HAP-1 (cell line): ENCODE measurements around the gene TRPM2.
"Not testable (repeated sequence)": the region's sequence is repeated elsewhere in the genome, so short reads cannot be mapped to it uniquely, and the experiment has no call there.

ENCODE experiments used
- DNase-seq, 2 experiments: peaks; one replicate each; pipeline ENCODE4 v3.0.0-alpha.2; 2016 to 2020; ENCODE audit warnings: low spot score in 2 of 2
- H3K27me3 ChIP-seq: fragments of 250-450 bp; sonication (Bioruptor Pico); 2 replicates; pipeline ENCODE4 v1.5.1; 2020; ENCODE audit warnings: low read depth, mild to moderate bottlenecking, moderate library complexity
- H3K36me3 ChIP-seq: fragments of 250-450 bp; sonication (Bioruptor Pico); replicated peaks from 2 replicates; pipeline ENCODE4 v1.5.1; 2020; ENCODE audit warnings: mild to moderate bottlenecking
- H3K4me1 ChIP-seq: fragments of 250-450 bp; sonication (Bioruptor Pico); 2 replicates; pipeline ENCODE4 v1.5.1; 2020; ENCODE audit warnings: mild to moderate bottlenecking
- H3K4me3 ChIP-seq: fragments of 250-450 bp; sonication (Bioruptor Pico); 2 replicates; pipeline ENCODE4 v1.5.1; 2020; ENCODE audit warnings: mild to moderate bottlenecking, moderate library complexity
- H3K9me3 ChIP-seq: fragments of 250-450 bp; sonication (Bioruptor Pico); 2 replicates; pipeline ENCODE4 v1.5.1; 2020; ENCODE audit warnings: mild to moderate bottlenecking, moderate library complexity
- in situ Hi-C: fragments of 300-500 bp; cut with MboI; formaldehyde crosslinking; loops from 3 replicates; pipeline ENCODE4 v1.14.3; 2020; ENCODE audit warnings: low sequenced_read_pairs, inconsistent platforms, mixed read lengths

The TRPM2 gene

DNA sequence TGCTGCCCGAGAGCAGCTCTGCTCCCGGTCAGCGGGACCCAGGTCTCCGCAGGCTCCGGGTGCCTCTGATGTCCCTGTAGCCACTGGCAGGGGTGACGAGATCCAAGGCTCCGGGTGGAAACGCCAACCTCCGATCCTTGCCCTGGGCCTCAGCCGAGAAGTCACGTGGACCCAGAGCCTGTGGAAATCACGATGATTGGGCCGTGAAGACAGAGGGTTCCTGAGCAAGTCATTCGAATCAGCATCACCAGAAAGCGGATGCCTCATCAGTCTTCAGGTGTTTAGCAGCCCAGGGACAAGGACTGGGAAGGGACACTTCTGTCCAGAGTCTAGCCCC is 114.4 kb downstream of the TRPM2 start:
- no peaks in the 10 kb centered on the region for H3K27me3 ChIP-seq
- H3K36me3 ChIP-seq: no peaks in the 10 kb centered on the region
- in situ Hi-C loops: loop anchor here (10.0 kb wide), 1 partner anchor 123 kb away; no protein-coding TSS in a partner anchor
- peaks cover 13% of the 10 kb centered on the region for H3K4me1 ChIP-seq
- no peak for DNase-seq
- H3K9me3 ChIP-seq: 0 out of 2 replicates have a peak, but pooled peaks cover 2% of the 10 kb centered on the region
- H3K4me3 ChIP-seq: no peak overlapping the region

DNA sequence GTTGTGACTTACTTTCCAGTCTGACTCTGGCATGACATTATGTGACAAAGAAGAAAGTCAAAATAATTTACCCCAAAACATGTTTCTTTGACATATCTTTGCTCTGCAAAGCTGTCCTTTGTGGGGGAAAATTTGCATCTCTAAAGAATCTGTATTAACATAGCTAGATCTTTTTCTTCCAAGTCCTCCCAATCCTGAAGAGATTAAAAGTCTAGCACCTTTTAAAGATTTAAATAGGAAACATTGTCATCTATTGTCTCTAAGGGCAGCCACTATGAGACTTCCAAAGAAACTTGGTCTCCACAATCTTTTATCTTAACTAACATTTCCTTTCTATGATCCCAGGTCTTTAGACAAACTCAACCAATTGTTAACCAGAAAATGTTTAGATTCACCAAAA is 117.9 kb downstream of the TRPM2 start:
- in situ Hi-C loops: no loop called here
- Histone ChIP-seq H3K36me3 (no peaks in the 10 kb centered on the region), H3K27me3 (0 out of 2 replicates have a peak, but pooled peaks cover 4% of the 10 kb centered on the region), H3K4me3 (no peak overlapping the region), H3K9me3 (0 out of 2 replicates have a peak, but pooled peaks cover 2% of the 10 kb centered on the region), H3K4me1 (peaks cover 13% of the 10 kb centered on the region)
- DNase-seq: peak in 1 of 2 experiments; percentile 80

DNA sequence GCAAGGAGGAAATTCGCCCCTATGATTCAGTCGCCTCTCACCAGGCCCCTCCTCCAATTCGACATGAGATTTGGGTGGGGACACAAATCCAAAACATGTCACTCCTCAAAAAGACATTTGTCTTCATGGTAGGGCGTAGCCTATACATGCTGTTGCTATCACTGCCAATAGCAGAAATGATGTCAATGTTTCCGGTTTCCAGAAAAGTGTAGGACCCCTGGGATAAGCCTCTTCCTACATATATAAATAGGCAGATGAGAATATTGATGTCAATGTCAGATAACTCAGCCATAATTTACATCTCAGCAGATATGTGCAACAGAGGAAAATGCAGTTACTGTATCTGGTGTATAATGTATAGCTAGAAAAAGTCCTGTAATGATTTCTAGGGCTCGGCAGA is 118.6 kb downstream of the TRPM2 start:
- Histone ChIP-seq H3K36me3 (no peaks in the 10 kb centered on the region), H3K9me3 (0 out of 2 replicates have a peak, but pooled peaks cover 2% of the 10 kb centered on the region), H3K4me3 (no peak overlapping the region), H3K27me3 (0 out of 2 replicates have a peak, but pooled peaks cover 4% of the 10 kb centered on the region), H3K4me1 (peaks cover 13% of the 10 kb centered on the region)
- in situ Hi-C loops: no loop called here
- no peak for DNase-seq

DNA sequence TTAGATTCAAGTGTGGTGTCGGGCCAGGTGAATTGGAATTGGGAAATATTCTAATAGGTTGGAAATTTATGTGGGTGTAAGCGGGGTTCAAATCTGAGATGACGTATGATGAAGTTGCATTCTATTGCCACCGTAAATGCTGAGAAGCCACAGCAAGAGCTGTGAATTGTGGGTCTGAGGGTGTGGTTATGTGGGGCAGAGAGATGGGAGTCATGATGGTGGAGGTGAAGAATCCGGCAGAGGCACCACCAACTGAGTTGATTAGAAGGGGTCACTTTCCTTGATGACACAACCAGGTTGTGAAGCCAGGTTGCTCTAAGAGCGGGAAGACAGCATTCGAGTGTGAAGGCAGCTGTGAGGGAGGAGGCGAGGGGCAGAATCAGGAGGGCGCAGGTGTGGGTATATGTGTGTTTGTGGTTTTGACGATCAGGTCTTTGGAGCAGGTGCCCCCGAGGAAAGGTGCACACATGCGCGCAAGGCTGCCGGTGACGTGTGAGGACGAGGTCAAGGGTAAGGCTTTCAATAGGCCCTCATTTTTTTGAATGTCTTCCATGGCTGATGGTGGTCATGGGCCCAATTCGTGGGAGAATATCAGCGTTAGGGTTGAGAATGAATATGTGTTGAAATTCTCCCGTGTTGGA is 120.6 kb downstream of the TRPM2 start:
- DNase-seq: no peak
- Histone ChIP-seq H3K4me3 (no peak overlapping the region), H3K27me3 (0 out of 2 replicates have a peak, but pooled peaks cover 4% of the 10 kb centered on the region), H3K36me3 (no peaks in the 10 kb centered on the region), H3K9me3 (0 out of 2 replicates have a peak, but pooled peaks cover 2% of the 10 kb centered on the region), H3K4me1 (peaks cover 13% of the 10 kb centered on the region)
- in situ Hi-C loops: no loop called here

DNA sequence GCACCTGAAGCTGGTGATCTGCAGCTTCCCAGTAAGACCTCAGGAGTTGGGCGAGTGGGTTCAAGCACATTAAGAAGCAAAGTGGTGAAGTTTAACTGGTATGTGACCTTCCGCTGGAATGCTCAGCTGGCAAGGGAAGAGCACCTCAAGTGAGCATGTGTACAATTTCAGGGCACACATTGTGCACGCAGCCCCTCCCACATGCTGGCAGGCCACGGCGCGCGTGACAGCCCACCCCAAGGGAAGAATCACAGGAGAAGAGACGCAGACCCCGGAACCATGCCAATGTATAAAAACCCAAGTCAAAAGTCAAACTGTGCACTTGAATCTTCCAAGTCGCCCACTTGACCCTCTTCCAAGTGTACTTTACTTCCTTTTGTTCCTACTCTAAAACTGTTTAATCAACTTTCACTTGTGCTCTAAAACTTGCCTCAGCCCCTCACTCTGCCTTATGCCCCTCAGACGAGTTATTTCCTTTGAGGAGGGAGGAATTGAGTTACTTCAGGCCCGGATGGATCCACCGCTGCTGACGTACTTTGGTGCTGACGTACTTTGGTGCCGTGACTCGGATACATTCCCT is 121.9 kb downstream of the TRPM2 start:
- Histone ChIP-seq H3K4me1 (peaks cover 13% of the 10 kb centered on the region), H3K9me3 (0 out of 2 replicates have a peak, but pooled peaks cover 2% of the 10 kb centered on the region), H3K4me3 (no peak overlapping the region), H3K27me3 (0 out of 2 replicates have a peak, but pooled peaks cover 4% of the 10 kb centered on the region), H3K36me3 (no peaks in the 10 kb centered on the region)
- DNase-seq: no peak
- in situ Hi-C loops: no loop called here

DNA sequence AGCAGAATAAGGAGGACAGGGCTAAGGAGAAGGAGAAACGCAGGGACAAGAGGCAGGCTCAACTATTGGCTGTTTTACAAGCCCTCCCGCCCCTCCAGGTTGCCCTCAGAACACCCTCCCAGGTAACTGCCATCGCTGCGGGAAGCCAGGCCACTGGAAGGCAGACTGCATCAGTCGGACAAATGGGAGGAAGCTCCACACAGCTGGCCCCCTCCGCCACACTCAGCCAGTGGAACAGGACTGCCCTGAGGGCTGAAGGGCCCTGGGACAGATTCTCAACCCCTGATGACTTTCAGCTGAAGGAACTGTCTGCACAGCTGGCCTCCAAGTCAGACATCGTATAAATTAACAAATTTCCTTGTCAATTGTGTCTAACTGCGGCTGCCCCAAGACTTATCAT is 123.7 kb downstream of the TRPM2 start:
- Histone ChIP-seq H3K4me3 (no peak overlapping the region), H3K4me1 (no peaks in the 10 kb centered on the region; the same call in 1 of the 2 replicates), H3K9me3 (no peaks in the 10 kb centered on the region), H3K27me3 (0 out of 2 replicates have a peak, but pooled peaks cover 4% of the 10 kb centered on the region), H3K36me3 (no peaks in the 10 kb centered on the region)
- DNase-seq: no peak
- in situ Hi-C loops: no loop called here

DNA sequence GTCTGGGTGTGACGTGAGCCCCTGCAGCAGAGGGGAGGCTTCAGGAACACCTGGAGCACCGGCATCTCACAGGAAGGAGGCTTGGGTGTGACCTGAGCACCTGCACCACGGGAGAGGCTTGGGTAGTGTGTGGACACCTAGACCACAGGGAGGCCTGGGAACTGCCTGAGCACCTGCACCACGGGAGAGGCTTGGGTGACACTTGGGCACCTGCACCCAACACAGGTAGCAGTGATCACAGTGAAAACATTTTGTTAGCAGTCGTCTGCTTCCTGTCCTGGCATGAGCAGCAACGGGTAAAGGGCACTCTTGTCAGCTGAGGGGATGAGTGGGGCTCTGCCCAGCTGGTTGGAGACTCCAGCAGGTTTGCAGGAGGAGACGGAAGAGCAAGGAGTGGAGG is 124.3 kb downstream of the TRPM2 start:
- H3K27me3 ChIP-seq: 0 out of 2 replicates have a peak, but pooled peaks cover 4% of the 10 kb centered on the region
- no peaks in the 10 kb centered on the region for H3K36me3 ChIP-seq
- no peak for DNase-seq
- in situ Hi-C loops: no loop called here
- H3K4me3 ChIP-seq: no peak overlapping the region
- H3K4me1 ChIP-seq: no peaks in the 10 kb centered on the region
- no peaks in the 10 kb centered on the region for H3K9me3 ChIP-seq

DNA sequence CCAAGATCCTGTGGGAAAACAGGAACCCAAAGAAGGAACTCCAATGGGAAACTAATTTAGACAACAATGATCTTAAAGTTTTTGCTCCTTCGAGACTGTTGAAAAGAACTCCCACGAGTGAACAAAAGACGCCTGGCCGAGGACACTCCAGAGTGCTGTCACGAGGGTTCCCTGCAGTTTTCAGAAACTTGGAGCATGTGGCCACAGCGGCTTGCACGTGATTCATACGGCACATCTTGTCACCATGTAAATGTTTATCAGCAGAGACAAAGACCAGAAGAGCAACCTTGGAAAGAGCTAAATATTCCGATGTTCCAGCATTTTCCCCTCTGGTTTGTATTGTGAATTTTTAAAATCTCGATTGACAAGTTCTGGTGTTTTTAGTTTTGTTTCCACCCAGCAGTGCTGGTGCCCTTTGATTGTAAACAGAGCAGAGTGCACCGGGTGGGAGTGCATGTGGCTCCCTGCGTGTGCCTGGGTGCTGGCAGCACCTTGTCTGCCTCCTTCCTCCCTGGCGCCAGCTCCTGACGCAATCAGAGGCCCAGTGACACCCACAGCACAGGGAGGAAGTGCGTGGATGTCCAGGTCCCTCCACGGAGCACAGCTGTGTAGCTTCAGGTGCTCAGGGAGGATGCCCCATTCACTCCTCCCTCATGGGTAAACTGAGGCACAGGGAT is 124.8 kb downstream of the TRPM2 start:
- Histone ChIP-seq H3K9me3 (no peaks in the 10 kb centered on the region), H3K4me1 (no peaks in the 10 kb centered on the region), H3K36me3 (no peaks in the 10 kb centered on the region), H3K4me3 (no peak overlapping the region), H3K27me3 (0 out of 2 replicates have a peak, but pooled peaks cover 4% of the 10 kb centered on the region)
- DNase-seq: no peak
- in situ Hi-C loops: no loop called here

DNA sequence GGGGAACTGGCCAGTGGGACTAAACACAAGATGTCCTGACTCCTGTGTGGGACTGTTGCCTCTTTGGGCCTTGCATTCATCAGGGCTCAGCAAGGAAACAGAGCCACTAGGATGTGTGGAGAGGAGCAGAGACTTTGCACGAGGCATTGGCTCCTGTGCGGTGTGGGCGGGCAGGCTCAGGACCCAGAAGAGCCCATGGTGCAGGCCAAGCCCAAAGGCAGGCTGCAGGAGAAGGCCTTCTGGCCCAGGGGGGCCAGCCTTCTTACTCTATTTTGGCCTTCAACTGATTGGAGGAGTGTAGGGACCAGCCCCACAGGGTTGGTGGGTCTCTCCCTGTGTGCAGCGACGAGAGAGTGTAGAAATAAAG is 125.4 kb downstream of the TRPM2 start:
- in situ Hi-C loops: no loop called here
- Histone ChIP-seq H3K36me3 (no peaks in the 10 kb centered on the region), H3K27me3 (0 out of 2 replicates have a peak, but pooled peaks cover 4% of the 10 kb centered on the region), H3K9me3 (no peaks in the 10 kb centered on the region), H3K4me1 (no peaks in the 10 kb centered on the region), H3K4me3 (no peak overlapping the region)
- DNase-seq: no peak

DNA sequence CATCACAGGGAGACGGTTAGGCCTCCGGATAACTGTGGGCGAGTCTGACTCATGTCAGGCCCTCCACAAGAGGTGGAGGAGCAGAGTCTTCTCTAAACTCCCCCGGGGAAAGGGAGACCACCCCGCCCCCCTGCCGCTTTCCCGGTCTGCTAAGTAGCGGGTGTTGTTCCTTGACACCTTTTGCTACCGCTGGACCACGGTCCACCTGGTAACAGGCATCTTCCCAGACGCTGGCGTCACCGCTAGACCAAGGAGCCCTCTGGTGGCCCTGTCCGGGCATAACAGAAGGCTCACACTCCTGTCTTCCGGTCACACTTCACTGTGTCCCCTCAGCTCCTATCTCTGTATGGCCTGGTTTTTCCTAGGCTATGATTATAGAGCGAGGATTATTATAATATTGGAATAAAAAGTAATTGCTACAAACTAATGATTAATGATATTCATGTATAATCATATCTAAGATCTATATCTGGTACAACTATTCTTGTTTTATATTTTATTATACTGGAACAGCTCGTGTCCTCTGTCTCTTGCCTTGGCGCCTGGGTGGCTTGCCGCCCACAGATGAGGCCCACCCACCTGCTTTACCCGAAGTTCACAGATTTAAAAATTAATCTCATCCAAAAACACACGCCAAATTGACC is 126.3 kb downstream of the TRPM2 start:
- H3K27me3 ChIP-seq, H3K36me3 ChIP-seq, in situ Hi-C loops, H3K4me3 ChIP-seq, H3K9me3 ChIP-seq, H3K4me1 ChIP-seq: not testable (repeated sequence)
- DNase-seq: peak in 1 of 2 experiments; percentile 61

DNA sequence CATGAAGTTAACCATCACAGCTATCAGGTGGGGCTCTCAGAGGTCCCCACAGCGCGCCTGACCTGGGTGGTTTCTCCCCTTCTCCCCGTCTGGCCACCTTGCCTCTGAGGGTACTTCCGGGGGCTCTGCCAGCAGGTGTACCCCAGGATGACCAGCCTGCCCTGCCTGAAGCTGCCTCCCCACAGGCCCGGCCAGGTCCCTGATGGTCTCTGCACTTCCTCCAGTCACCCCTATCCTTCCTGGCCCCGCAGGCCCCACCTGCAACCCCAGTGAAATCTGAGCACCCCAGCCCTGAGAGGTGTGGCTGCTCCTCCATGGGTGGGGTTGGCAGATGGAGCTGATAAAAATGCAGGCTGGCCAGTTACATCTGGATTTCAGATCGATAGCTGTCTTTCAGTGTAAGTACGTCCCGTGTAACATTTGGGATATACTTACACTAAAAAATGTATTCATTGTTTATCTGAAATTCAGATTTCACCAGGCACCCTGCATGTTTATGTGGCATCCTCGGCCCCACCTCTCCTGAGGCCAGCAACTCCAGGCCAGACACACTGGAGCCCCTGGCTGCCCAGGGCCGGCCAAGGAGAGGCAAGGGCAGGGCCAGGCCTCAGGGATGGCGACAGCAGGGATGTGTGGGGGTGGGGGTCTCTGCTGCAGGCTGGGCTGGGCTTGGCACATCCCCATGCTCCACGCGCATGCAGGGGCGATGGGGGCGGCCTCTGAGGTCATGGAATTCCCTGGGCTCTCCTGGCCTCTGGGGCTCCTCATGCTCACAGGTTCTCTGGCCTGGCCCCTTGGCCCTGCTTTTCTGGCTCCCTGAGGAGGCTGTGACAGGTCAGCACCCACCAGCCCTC is 127.0 kb downstream of the TRPM2 start:
- in situ Hi-C loops: no loop called here
- H3K9me3 ChIP-seq: no peaks in the 10 kb centered on the region
- no peak overlapping the region for H3K4me3 ChIP-seq
- H3K4me1 ChIP-seq: no peaks in the 10 kb centered on the region
- 0 out of 2 replicates have a peak, but pooled peaks cover 3% of the 10 kb centered on the region for H3K27me3 ChIP-seq
- H3K36me3 ChIP-seq: no peaks in the 10 kb centered on the region
- no peak for DNase-seq

DNA sequence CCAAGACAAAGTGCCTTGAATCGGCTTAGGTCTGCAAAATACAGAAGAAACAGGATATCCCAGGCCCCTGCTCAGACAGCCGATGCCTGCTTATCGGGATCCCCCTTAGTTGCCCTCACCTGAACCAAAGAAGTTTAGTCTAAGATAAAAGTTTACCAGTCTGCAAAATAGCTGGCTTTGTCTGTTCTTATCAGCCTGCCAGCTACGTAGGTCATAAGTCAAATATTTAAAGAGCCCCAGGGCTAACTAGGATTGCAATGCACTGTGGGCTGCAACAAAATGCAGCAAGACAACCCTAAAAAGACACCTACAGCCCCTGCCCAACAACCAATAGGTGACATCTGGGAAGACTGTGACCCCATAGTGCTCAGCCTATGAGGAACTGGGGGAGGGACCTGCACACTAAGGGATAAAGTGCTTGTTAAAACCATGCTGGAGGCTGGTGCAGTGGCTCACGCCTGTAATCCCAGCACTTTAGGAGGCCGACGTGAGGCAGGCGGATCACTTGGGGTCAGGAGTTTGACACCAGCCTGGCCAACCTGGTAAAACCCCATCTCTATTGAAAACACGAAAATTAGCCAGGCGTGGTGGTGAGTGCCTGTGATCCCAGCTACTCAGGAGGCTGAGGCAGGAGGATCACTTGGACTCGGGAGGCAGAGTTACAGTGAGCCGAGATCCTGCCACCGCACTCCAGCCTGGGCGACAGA is 129.3 kb downstream of the TRPM2 start:
- H3K4me1 ChIP-seq: no peaks in the 10 kb centered on the region
- no peak overlapping the region for H3K4me3 ChIP-seq
- H3K36me3 ChIP-seq: no peaks in the 10 kb centered on the region
- in situ Hi-C loops: no loop called here
- H3K27me3 ChIP-seq: no peaks in the 10 kb centered on the region
- H3K9me3 ChIP-seq: no peaks in the 10 kb centered on the region
- peak; percentile 13 to 49 for DNase-seq
